Cardiac fibroblast (primary cell): ENCODE data around the gene RTCB.
A peak's percentile ranks its signal among the peaks of the same experiment; 100 is the strongest.

Source experiments
- DNase-seq, 2 donors: peaks; one replicate each; pipeline versions ENCODE4 v3.0.0 to v3.0.0-alpha.2; 2010; ENCODE audit warnings: low read depth in 2 of 2
- H3K4me3 ChIP-seq, 2 donors: replicated peaks in 1 of 2; 1 replicate in 1 of 2; 2 replicates in 1 of 2; pipeline ENCODE4 v1.5.1; 2011; ENCODE audit warnings: low read depth in 2 of 2, low read length in 2 of 2, mild to moderate bottlenecking in 2 of 2, moderate library complexity in 1 of 2
- TF ChIP-seq, protein P1 (sequence below): IDR thresholded peaks from one replicate; pipeline ENCODE4 v1.5.1; 2011; ENCODE audit warnings: low read depth, mild to moderate bottlenecking, low read length, inconsistent platforms

Gene RTCB

DNA sequence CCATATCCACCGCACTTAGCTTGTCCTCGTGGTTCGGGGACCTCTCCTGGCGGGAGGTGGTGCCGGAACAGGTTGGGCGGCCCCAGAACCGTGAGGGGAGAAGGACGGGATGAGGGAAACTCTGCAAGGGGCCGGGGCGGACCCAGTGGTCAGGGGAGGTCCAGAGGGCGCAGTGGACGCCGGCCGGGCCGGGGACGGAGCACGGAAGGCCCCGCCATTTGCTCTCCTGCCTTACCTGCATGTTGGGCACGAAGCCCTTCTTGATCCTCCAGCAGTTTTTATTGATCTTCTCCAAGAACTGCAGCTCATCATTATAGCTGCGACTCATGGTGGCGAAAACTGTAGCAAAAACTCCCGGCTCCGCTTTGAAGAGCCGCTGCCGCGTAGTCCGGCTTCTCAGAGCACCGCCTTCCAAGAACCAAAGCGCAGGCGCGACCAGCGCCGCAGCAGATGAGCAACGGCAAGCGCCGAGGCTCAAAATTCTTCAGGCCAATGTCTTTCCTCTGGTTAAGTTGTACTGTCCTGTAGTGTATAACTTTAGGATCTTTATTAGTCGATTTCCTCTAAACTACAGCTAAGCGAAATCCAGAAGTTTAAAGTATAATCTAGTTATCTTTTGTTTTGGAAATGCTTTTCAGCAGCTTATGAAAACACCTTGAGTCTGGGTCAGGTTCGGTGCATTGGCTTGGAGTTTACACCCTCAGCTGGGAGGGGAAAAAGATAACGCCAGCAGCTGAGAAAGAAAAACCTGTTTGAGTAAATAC is at the start of gene RTCB:
Gene RTCB (minus strand): TSS at position 419 of the 764 bp plus-strand sequence. CDS start 91 bp downstream, at position 328.
- TF ChIP-seq, protein P1, sequence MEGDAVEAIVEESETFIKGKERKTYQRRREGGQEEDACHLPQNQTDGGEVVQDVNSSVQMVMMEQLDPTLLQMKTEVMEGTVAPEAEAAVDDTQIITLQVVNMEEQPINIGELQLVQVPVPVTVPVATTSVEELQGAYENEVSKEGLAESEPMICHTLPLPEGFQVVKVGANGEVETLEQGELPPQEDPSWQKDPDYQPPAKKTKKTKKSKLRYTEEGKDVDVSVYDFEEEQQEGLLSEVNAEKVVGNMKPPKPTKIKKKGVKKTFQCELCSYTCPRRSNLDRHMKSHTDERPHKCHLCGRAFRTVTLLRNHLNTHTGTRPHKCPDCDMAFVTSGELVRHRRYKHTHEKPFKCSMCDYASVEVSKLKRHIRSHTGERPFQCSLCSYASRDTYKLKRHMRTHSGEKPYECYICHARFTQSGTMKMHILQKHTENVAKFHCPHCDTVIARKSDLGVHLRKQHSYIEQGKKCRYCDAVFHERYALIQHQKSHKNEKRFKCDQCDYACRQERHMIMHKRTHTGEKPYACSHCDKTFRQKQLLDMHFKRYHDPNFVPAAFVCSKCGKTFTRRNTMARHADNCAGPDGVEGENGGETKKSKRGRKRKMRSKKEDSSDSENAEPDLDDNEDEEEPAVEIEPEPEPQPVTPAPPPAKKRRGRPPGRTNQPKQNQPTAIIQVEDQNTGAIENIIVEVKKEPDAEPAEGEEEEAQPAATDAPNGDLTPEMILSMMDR, result no peak
- peak; percentile 95 to 96 for DNase-seq
- H3K4me3 ChIP-seq, result peak within 1 kb of the TSS; percentile 88 to 95

DNA sequence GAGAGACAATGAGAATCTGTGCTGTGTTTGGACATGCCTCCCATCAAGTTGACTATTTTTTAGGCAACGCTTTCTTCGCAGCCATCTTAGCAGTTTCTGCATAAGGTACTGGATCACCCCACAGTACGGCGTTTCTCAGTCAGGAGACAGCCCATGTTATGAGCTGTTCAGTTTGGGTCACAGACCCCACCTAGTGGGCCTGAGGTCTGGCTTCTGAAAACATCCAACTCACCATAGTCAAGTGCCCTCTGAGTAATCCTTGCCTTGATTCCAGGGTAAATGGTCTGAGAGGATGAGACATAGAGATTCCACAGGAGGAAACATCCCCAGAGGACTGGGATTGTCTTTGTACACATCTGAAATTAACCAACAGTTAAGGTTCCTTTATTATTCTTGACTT is 45.0 kb upstream of the RTCB start:
- DNase-seq, result no peak
- H3K4me3 ChIP-seq, result no peak overlapping the region
- TF ChIP-seq, protein P1, result no peak

DNA sequence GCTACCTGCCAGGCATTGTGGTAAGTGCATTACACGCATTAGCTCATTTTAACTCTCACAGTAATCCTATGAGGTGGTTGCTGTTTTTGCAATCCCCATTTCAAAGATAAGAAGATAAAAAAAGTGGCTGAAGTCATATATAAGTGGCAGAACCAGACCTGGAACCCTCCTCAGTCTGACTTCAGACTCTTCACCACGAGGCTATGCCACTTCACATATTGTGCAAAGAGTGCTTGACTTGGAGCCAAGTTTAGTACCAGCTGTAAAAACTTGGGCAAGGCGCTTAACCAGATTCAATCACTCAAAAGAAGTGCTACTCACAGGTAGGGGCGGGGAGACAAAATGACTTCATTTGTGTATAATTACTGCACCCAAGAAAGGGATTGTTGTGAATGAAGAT is 36.9 kb upstream of the RTCB start:
- no peak for DNase-seq
- TF ChIP-seq, protein P1, result no peak
- no peak overlapping the region for H3K4me3 ChIP-seq

DNA sequence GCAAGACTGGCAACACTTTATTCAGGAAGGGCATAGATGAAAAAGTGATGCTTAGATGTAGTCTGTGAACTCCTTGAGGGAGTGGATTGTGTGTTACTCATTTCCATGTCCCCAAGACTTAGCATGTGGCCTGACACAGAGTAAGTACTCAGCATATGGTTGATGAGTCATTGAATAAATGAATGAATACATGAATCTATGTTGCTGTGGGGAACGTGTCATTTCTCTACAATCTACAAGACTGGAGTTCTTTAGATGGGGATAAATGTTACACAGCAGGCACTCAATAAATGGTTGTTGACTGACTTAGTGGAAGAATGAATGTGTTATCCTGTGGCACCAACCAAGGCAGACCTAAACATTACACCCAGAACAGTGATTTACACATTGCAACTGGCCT is 34.3 kb upstream of the RTCB start:
- no peak overlapping the region for H3K4me3 ChIP-seq
- TF ChIP-seq, protein P1, result no peak
- DNase-seq, result peak in 1 of 2 donors; percentile 3

DNA sequence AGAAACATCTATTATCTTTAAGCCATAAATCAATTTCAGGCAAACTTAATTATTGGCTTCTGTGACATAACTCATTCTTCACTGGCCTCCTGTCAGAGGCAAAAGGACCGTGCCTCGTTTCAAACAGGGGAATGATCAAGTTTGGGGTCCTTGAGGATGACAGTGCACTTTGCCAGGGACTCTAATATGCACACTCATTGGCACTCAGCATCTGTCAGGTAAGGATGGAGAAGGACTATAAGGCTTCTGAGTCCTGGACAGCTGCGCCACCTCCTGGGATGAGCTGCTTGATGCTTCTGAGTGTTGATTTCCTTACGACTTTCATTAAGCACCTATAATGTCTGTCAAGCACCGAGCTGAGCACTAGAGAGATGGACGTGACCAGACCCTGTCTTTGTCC is 32.0 kb upstream of the RTCB start:
- peak in 1 of 2 donors; percentile 5 for DNase-seq
- H3K4me3 ChIP-seq, result no peak overlapping the region
- TF ChIP-seq, protein P1, result no peak

DNA sequence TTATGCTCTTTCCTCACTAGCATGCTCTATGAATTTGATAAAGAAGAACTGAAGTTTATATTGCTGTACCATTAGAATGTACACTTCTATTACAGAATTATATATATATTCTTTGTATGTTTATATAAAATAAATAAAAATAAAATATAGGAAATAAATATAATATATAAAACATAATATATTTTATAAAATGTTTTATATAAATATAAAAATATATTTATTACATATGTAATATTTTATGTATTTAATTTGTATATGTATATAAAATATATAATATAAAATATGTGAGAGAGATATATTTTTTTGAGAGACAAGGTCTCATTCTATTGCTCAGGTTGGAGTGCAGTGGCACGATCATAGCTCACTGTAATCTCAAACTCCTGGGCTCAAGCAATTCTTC is 18.3 kb upstream of the RTCB start:
- TF ChIP-seq, protein P1, result no peak
- no peak for DNase-seq
- H3K4me3 ChIP-seq, result no peak overlapping the region
